GDM1 (cell line): ENCODE measurements around the gene CLEC16A.
"Not testable (repeated sequence)": the region's sequence is repeated elsewhere in the genome, so short reads cannot be mapped to it uniquely, and the experiment has no call there.

Experiments used
- DNase-seq: peaks from one replicate; lab custom pipeline; 2025; lab: John Stamatoyannopoulos, UW

The CLEC16A gene

DNA sequence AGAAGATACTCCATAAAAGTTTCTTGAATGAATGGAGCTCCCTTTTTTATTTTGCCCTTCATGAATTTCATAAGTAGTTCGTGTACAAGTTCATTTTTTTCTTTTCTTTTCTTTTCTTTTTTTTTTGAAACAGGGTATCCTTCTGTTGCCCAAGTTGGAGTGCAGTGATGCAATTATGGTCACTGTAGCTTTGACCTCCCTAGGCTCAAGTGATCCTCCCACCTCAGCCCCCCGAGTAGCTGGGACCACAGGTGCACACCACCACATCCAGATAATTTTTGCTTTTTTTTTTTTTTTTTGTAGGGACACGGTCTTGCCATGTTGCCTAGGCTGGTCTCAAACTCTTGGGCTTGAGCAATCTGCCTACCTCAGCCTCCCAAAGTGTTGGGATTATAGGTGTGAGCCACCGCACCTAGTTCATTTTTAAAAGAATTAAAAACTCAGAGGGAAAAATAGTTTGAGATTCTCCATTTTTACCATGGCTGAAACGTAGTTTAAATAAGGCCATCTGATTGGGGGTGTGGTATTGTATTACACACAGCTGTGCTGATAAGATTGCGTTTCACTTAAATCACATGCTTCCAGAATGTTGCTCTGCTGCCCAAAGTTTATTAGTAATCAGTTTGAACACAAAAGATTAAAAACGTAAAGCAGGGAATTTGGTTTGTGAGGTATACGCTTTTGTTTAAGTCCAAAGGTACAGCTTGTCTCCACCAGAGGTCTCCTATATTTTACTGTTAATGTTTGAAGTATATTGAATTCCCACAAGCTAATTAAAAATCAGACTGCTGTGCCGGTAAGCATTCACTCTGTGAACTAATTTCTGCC is 157.5 kb downstream of the CLEC16A start:
- DNase-seq: no peak

DNA sequence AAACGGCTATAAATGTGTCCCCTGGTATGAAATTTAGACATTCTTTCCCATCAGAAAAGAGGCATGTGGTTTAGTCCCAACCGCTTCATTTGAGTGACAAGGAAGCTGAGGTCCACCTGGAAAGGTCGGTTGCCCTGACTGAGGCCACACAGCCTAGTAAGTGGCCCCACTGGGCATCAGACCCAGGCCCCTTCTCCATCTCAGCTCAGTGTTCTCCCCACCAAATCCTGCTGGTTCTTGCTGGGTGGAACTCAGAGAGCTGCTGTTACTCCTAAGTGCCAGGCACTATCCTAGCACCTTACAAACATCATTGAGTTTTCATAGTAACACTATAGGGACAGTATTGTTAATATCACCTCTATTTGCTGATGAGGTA is 158.1 kb downstream of the CLEC16A start:
- no peak for DNase-seq

- DNase-seq: not testable (repeated sequence)
These were observed 158.9 kb downstream of the CLEC16A start for GRCh38 chr16:11103301-11103700.

GRCh38 chr16:11104168-11105037 is 160.0 kb downstream of the CLEC16A start:
- no peak for DNase-seq

- DNase-seq: no peak
These were observed 160.9 kb downstream of the CLEC16A start for GRCh38 chr16:11105038-11105903.

DNA sequence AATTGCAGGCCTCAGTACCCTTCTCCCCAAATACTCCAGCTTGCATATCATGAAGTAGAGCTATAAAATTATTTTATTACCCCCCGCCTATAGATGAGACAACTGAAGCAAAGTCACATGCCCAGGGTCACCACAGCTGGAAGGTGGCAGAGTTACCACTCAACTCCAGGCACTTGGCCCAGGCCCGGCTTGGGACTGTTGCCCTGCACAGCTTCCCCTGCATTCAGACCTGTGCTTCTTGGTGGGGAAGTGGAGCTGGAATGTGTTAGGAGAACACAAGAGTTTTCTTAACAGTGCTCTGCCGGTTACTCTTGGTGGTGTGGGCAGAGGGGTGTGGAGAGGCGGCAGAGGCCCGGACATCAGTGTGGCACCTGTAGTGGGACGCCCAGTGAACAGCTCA is 162.4 kb downstream of the CLEC16A start:
- no peak for DNase-seq

- DNase-seq: no peak
These were observed 163.6 kb downstream of the CLEC16A start for GRCh38 chr16:11107780-11108465.

DNA sequence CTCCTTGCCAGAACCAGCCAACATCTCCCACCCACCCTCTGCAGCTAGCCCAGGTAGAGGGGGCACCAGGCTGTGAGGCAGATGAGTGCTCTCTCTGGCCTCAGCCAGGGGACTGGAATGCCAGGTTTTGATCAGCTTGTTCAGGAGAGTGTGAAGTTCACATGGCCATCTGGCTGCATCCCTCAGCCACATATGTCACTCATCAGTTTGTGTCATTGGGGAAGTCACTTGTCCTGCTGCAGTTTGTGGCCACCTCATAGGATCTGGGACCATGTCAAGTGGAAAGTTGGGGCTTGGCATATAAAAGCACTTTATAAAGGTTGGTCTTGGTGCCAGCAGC is 164.1 kb downstream of the CLEC16A start:
- no peak for DNase-seq

- DNase-seq: no peak
These were observed 165.2 kb downstream of the CLEC16A start for GRCh38 chr16:11109566-11109965.

DNA sequence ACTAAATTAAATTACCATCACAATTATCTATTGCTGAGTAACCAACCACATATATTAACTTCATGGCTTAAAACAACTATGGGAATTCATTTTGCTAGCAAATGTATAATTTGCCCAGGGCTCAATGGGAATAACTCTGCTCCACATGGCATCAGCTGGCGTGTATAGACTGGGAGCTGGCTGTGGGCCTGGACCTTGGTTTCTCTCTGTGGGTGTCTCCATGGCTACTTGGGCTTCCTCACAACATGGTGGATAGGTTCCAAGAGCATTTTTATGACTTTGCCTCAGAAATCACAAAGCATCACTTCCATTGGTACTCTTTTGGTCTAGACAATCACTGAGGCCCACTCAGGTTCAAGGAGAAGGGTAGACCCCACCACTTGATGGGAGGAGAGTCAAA is 166.8 kb downstream of the CLEC16A start:
- no peak for DNase-seq

DNA sequence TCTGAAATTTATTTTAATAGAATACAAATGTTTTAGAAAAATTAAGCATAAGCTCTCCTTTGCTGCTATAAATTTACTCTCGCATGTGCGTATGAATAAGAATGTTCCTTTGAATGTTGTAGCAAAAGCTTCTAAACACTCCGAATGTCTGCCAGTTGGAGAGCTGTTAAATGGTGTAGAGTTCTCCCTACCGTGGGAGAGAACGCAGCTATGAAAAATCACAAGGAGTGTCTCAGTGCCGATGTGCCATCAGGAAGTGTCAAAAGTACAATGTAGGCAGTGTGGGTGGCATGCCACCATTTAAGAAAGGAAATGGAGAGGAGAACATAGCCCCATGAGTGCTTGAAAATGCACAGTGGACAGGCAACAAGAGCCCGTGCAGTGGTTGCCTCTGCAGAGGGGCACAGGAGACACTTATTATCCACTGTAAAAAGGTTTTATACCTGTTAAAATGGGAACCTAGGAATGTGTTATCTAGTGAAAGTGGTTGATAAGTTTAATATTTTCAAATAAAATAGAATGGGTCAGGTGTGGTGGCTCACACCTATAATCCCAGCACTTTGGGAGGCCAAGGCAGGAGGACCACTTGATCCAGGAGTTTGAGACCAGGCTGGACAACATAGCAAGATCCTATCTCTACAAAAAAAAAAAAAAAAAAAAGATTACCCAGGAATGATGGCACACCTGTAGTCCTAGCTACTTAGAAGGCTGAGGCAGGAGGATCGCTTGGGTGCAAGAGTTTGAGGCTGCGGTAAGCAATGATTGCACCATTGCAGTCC is 167.7 kb downstream of the CLEC16A start:
- DNase-seq: no peak

DNA sequence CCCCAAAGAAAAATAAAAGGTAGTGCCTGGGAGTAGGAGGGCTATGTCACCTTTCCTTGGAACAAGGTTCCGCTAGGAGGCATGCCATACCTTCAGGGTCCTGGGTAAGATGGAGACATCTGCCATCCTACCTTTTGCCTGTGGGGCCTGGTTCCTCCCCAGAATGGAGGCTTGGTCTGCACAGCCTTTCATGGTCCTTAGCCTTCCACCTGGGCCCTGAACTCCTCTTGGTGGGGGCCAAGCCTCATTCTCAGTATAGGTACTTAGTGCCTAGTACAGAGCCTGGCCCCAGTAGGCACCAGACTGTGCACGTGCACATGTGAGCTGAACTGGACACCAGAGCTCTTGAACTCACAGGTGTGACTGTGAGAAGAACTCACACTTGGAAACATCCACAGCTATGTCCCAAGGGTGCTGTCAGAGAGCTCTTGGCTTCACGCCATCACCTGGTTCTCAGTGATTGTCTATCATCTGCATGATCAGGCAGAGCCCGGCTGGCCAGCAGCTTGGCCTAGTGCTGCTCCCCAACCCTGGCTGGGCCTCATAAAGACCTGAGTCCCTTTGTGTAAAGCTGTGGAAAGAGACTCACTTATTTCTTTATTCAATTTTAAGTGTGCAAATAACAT is 168.5 kb downstream of the CLEC16A start:
- DNase-seq: no peak

- DNase-seq: no peak
These were observed 170.2 kb downstream of the CLEC16A start for GRCh38 chr16:11114366-11115164.

GRCh38 chr16:11117576-11118211 is 173.3 kb downstream of the CLEC16A start:
- no peak for DNase-seq

GRCh38 chr16:11118479-11118878 is 174.1 kb downstream of the CLEC16A start:
- DNase-seq: no peak

GRCh38 chr16:11121083-11121608 is 176.8 kb downstream of the CLEC16A start:
- no peak for DNase-seq

DNA sequence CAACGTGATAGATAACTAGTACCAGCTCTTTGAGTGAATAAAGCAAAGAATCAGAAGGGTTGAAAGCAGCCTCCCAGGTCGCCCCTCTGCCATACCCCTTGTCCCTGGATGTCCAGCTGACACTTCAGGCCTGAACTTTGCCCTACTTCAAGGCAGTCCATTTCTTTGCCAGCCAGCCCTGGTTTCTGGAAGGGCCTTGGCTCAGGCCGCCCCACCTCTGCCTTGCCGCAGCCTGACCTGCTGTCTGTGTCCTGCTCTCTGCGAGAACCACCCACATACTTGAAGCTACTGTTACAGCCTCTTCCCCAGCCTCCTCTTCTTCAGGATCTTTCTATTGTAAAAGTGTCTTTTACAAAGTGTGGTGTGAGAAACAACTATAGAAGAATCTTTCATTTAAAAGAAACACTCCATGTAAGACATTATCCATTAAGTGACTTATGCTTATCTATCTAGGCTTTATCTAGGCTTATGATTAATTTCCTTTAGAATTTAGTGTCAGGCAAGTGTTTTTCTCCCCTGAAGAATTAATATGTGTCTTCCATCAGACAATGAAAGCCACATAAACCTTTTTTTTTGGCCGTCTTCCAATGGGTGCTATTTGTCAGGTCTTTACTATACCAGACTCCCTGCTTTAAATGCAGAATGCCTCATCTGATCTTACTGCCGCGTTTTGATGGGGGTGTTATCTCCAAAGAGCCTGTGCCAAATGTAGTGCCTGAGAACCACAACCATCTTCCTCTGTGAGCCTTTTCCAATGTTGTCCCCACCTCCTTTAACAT is 177.7 kb downstream of the CLEC16A start:
- no peak for DNase-seq

GRCh38 chr16:11123666-11124065 is 179.3 kb downstream of the CLEC16A start:
- DNase-seq: no peak
